ENCODE data around the gene EEFSEC.

EEFSEC gene

GRCh38 chr3:128215800-128216495 lies 62.7 kb downstream of the EEFSEC start:
- DNase-seq (ENCODE audit: low read depth in 1 of 2, low spot score in 1 of 2) = no peak

GRCh38 chr3:128217702-128218547 lies 64.6 kb downstream of the EEFSEC start:
- DNase-seq (ENCODE audit: low read depth in 1 of 2, low spot score in 1 of 2) = no peak

GRCh38 chr3:128218548-128219257 lies 65.4 kb downstream of the EEFSEC start:
- DNase-seq (ENCODE audit: low read depth in 1 of 2, low spot score in 1 of 2) = no peak

- no peak for DNase-seq (ENCODE audit: low read depth in 1 of 2, low spot score in 1 of 2)
Observed at GRCh38 chr3:128221328-128221727, 68.0 kb downstream of the EEFSEC start.

GRCh38 chr3:128222796-128223385 lies 69.6 kb downstream of the EEFSEC start:
- no peak for DNase-seq (ENCODE audit: low read depth in 1 of 2, low spot score in 1 of 2)

GRCh38 chr3:128226186-128226725 lies 73.0 kb downstream of the EEFSEC start:
- no peak for DNase-seq (ENCODE audit: low read depth in 1 of 2, low spot score in 1 of 2)

GRCh38 chr3:128226795-128227395 lies 73.6 kb downstream of the EEFSEC start:
- no peak for DNase-seq (ENCODE audit: low read depth in 1 of 2, low spot score in 1 of 2)

GRCh38 chr3:128227507-128227906 lies 74.2 kb downstream of the EEFSEC start:
- no peak for DNase-seq (ENCODE audit: low read depth in 1 of 2, low spot score in 1 of 2)

GRCh38 chr3:128228366-128228910 lies 75.2 kb downstream of the EEFSEC start:
- DNase-seq (ENCODE audit: low read depth in 1 of 2, low spot score in 1 of 2) = no peak

- no peak for DNase-seq (ENCODE audit: low read depth in 1 of 2, low spot score in 1 of 2)
Observed at GRCh38 chr3:128229106-128229857, 76.0 kb downstream of the EEFSEC start.

GRCh38 chr3:128231606-128232005 lies 78.3 kb downstream of the EEFSEC start:
- no peak for DNase-seq (ENCODE audit: low read depth in 1 of 2, low spot score in 1 of 2)

- no peak for DNase-seq (ENCODE audit: low read depth in 1 of 2, low spot score in 1 of 2)
Observed at GRCh38 chr3:128232376-128233178, 79.3 kb downstream of the EEFSEC start.

GRCh38 chr3:128235207-128235926 lies 82.1 kb downstream of the EEFSEC start:
- DNase-seq (ENCODE audit: low read depth in 1 of 2, low spot score in 1 of 2) = no peak

GRCh38 chr3:128236657-128237056 lies 83.4 kb downstream of the EEFSEC start:
- DNase-seq (ENCODE audit: low read depth in 1 of 2, low spot score in 1 of 2) = no peak

GRCh38 chr3:128237348-128238183 lies 84.3 kb downstream of the EEFSEC start:
- DNase-seq (ENCODE audit: low read depth in 1 of 2, low spot score in 1 of 2) = no peak

GRCh38 chr3:128238184-128238489 lies 84.9 kb downstream of the EEFSEC start:
- no peak for DNase-seq (ENCODE audit: low read depth in 1 of 2, low spot score in 1 of 2)

GRCh38 chr3:128239304-128239703 lies 86.0 kb downstream of the EEFSEC start:
- no peak for DNase-seq (ENCODE audit: low read depth in 1 of 2, low spot score in 1 of 2)

GRCh38 chr3:128240232-128240631 lies 87.0 kb downstream of the EEFSEC start:
- DNase-seq (ENCODE audit: low read depth in 1 of 2, low spot score in 1 of 2) = no peak

Data from stimulated activated CD4-positive, alpha-beta T cell treated with anti-CD3 and anti-CD28 coated beads, Interleukin-15, amount 100 ng/mL, for 1 hour (primary cell).